Suprapubic skin (tissue), 4 donors: Measurements from ENCODE around the gene INHBA. TPM values are rescaled to one million over a fixed set of nuclear protein-coding genes. Genes with fewer than 3 reads are reported as not detected.

Experiments
- DNase-seq, 2 donors: peaks; one replicate each; pipeline ENCODE4 v3.0.0-alpha.2; 2019; ENCODE audit warnings: low spot score in 2 of 2
- H3K27ac ChIP-seq: fragments of 200-600 bp; sonication (generic); one replicate; pipeline ENCODE4 v1.5.1; 2019
- H3K27me3 ChIP-seq: fragments of 200-600 bp; sonication (generic); one replicate; pipeline ENCODE4 v1.5.1; 2019
- H3K36me3 ChIP-seq: fragments of 200-600 bp; sonication (generic); one replicate; pipeline ENCODE4 v1.5.1; 2019
- H3K4me1 ChIP-seq: fragments of 200-600 bp; sonication (generic); one replicate; pipeline ENCODE4 v1.5.1; 2019
- H3K4me3 ChIP-seq: fragments of 200-600 bp; sonication (generic); one replicate; pipeline ENCODE4 v1.5.1; 2019; ENCODE audit warnings: mild to moderate bottlenecking
- H3K9me3 ChIP-seq: fragments of 200-600 bp; sonication (generic); one replicate; pipeline ENCODE4 v1.5.1; 2019
- CTCF ChIP-seq, 2 donors: fragments of 200-600 bp in 1 of 2; fragments of 450-650 bp in 1 of 2; sonication (generic) in 1 of 2; IDR thresholded peaks; one replicate each; pipeline ENCODE4 v1.5.1; 2016 to 2019; ENCODE audit warnings: antibody characterized with exemption in 2 of 2, mild to moderate bottlenecking in 1 of 2, moderate library complexity in 1 of 2
- EP300 ChIP-seq: sonication (generic); formaldehyde crosslinking; IDR thresholded peaks from one replicate; pipeline ENCODE4 v1.6.1; 2017; ENCODE audit warnings: antibody characterized with exemption
- POLR2A ChIP-seq, 2 donors: fragments of 450-650 bp; IDR thresholded peaks; one replicate each; pipeline ENCODE4 v1.6.1; 2017; ENCODE audit warnings: antibody characterized with exemption in 2 of 2, mild to moderate bottlenecking in 2 of 2, moderate library complexity in 2 of 2
- POLR2AphosphoS5 ChIP-seq, 3 donors: sonication (generic); formaldehyde crosslinking; IDR thresholded peaks; one replicate each; pipeline ENCODE4 v1.6.1; 2017; ENCODE audit warnings: antibody characterized with exemption in 3 of 3
- WGBS: methylation state at CpG from one replicate; pipeline ENCODE4 v1.1.5; 2018; 5-methylcytosine and 5-hydroxymethylcytosine counted together
- total RNA-seq, 4 donors: library from RNA; depleted of rRNA; stranded (reverse); fragments of >200 nt; gene quantifications; one replicate each; pipeline ENCODE4 v1.1.0, GENCODE V29; 2016

INHBA gene
- total RNA-seq, 4 donors from 2014 or later: 0.87 to 3.7 (median 1.4) TPM

- Histone ChIP-seq H3K27ac (no peak overlapping the region), H3K9me3 (no peaks in the 10 kb centered on the region), H3K36me3 (no peaks in the 10 kb centered on the region), H3K4me3 (no peak overlapping the region), H3K4me1 (no peaks in the 10 kb centered on the region), H3K27me3 (no peaks in the 10 kb centered on the region)
- TF ChIP-seq POLR2A (IDR thresholded peaks at IDR 0.05): no peak
- no peak for TF ChIP-seq EP300
- TF ChIP-seq POLR2AphosphoS5 (IDR thresholded peaks at IDR 0.05): no peak
- TF ChIP-seq CTCF (IDR thresholded peaks at IDR 0.05): no peak
- 79% methylated on average over 8 of the region's 8 CpGs for WGBS
- no peak for DNase-seq
Measured at GRCh38 chr7:41640487-41640886, 62.4 kb downstream of the INHBA start.

DNA sequence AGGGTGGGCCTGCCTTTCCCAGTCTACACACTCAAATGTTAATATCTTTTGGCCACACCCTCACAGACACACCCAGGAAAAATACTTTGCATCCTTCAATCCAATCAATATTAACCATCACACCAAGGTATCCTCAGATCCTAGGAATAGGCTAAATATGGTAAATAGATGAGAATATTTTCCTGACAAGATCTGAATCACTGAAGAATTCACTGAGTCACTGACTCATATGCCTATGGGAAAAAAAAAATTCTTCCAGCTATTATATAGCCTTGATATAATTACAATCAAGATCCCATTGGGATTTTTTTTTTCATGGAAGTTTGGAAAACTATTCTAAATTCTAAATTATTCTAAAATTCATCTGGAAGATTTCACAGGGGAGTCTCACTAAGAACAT is 65.8 kb downstream of the INHBA start:
- no peak overlapping the region for H3K4me3 ChIP-seq
- no peaks in the 10 kb centered on the region for H3K36me3 ChIP-seq
- DNase-seq: no peak
- no peak overlapping the region for H3K27ac ChIP-seq
- no peaks in the 10 kb centered on the region for H3K4me1 ChIP-seq
- no peaks in the 10 kb centered on the region for H3K9me3 ChIP-seq
- H3K27me3 ChIP-seq: no peaks in the 10 kb centered on the region
- no peak for TF ChIP-seq POLR2A (IDR thresholded peaks at IDR 0.05)
- TF ChIP-seq POLR2AphosphoS5 (IDR thresholded peaks at IDR 0.05): no peak
- no peak for TF ChIP-seq EP300
- TF ChIP-seq CTCF (IDR thresholded peaks at IDR 0.05): no peak
